ENCODE data around the gene CIAO3. TPM values are rescaled to one million over a fixed set of nuclear protein-coding genes. Genes with fewer than 3 reads are reported as not detected.

CIAO3 gene
- polyA plus RNA-seq, 1 donor from 2014 or later = 57.8 TPM

DNA sequence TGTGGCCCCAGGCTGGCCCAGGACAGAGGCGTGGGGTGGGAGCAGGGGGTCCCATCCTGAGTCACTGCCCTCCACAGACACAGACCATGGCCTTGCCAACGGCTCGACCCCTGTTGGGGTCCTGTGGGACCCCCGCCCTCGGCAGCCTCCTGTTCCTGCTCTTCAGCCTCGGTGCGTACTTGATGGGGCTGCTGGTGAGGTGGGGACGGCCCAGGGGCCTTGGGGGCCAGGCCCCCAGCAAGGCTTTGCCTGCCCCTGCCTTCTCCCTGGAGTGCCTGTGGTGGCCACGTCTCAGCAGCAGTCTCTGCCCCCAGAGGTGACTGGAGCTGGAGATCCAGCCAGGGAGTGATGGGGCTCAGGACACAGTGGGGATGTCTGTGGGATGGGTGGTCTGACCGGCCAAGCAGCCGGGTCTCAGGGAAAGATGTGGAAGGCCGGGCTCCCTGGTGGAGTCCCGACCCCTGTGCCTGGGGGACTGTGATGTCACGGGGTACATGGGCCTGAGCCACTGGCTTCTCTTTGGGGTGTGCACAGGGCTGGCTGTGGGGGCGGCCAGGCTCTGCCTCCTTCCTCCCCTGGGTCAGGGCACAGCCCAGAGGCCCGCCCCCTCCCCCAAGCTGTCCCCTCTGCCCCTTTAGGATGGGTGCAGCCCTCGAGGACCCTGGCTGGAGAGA lies 21.9 kb upstream of the CIAO3 start:
- H3F3A ChIP-seq (ENCODE audit: insufficient read depth, low read length, poor library complexity, severe bottlenecking) = no peaks in the 10 kb centered on the region
- no peak overlapping the region for H3K4me3 ChIP-seq (ENCODE audit: low read length)
- no peaks in the 10 kb centered on the region for H3K9me2 ChIP-seq (ENCODE audit: insufficient read depth, low read length)
- H3K4me2 ChIP-seq (ENCODE audit: low read length) = no peak overlapping the region
- no peaks in the 10 kb centered on the region for H4K20me1 ChIP-seq (ENCODE audit: insufficient read depth)
- no peak overlapping the region for H2AFZ ChIP-seq (ENCODE audit: low read depth, low read length)
- no peaks in the 10 kb centered on the region for H3K36me3 ChIP-seq (ENCODE audit: insufficient read depth, low read length)
- H3K9me3 ChIP-seq (ENCODE audit: low read length) = no peaks in the 10 kb centered on the region
- H3K79me2 ChIP-seq (replicated peaks; ENCODE audit: insufficient read depth, low read length) = no peaks in the 10 kb centered on the region
- no peak overlapping the region for H3K9ac ChIP-seq (ENCODE audit: low read length)
- TF ChIP-seq SMC3 (conservative IDR thresholded peaks at IDR 0.05; ENCODE audit: poor library complexity) = no peak
- no peak for TF ChIP-seq EZH2 (IDR thresholded peaks at IDR 0.05; ENCODE audit: borderline replicate concordance, insufficient read depth, low read length, poor library complexity, severe bottlenecking)
- no peak for TF ChIP-seq EP300 (conservative IDR thresholded peaks at IDR 0.05; ENCODE audit: poor library complexity, severe bottlenecking)
- TF ChIP-seq MXI1 (conservative IDR thresholded peaks at IDR 0.05; ENCODE audit: poor library complexity, severe bottlenecking) = no peak
- TF ChIP-seq RAD21 (conservative IDR thresholded peaks at IDR 0.05) = no peak
- TF ChIP-seq REST (IDR thresholded peaks at IDR 0.05; ENCODE audit: borderline replicate concordance) = no peak
- no peak for TF ChIP-seq POLR2AphosphoS5 (IDR thresholded peaks at IDR 0.05)
- no peak for TF ChIP-seq TAF1 (IDR thresholded peaks at IDR 0.05; ENCODE audit: low read depth)
- TF ChIP-seq, protein P1, sequence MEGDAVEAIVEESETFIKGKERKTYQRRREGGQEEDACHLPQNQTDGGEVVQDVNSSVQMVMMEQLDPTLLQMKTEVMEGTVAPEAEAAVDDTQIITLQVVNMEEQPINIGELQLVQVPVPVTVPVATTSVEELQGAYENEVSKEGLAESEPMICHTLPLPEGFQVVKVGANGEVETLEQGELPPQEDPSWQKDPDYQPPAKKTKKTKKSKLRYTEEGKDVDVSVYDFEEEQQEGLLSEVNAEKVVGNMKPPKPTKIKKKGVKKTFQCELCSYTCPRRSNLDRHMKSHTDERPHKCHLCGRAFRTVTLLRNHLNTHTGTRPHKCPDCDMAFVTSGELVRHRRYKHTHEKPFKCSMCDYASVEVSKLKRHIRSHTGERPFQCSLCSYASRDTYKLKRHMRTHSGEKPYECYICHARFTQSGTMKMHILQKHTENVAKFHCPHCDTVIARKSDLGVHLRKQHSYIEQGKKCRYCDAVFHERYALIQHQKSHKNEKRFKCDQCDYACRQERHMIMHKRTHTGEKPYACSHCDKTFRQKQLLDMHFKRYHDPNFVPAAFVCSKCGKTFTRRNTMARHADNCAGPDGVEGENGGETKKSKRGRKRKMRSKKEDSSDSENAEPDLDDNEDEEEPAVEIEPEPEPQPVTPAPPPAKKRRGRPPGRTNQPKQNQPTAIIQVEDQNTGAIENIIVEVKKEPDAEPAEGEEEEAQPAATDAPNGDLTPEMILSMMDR (IDR thresholded peaks at IDR 0.05; ENCODE audit: poor library complexity, severe bottlenecking) = no peak
- H3K27me3 ChIP-seq (ENCODE audit: insufficient read depth, low read depth, low read length) = no peaks in the 10 kb centered on the region
- no peak overlapping the region for H3K27ac ChIP-seq (ENCODE audit: low read length)

DNA sequence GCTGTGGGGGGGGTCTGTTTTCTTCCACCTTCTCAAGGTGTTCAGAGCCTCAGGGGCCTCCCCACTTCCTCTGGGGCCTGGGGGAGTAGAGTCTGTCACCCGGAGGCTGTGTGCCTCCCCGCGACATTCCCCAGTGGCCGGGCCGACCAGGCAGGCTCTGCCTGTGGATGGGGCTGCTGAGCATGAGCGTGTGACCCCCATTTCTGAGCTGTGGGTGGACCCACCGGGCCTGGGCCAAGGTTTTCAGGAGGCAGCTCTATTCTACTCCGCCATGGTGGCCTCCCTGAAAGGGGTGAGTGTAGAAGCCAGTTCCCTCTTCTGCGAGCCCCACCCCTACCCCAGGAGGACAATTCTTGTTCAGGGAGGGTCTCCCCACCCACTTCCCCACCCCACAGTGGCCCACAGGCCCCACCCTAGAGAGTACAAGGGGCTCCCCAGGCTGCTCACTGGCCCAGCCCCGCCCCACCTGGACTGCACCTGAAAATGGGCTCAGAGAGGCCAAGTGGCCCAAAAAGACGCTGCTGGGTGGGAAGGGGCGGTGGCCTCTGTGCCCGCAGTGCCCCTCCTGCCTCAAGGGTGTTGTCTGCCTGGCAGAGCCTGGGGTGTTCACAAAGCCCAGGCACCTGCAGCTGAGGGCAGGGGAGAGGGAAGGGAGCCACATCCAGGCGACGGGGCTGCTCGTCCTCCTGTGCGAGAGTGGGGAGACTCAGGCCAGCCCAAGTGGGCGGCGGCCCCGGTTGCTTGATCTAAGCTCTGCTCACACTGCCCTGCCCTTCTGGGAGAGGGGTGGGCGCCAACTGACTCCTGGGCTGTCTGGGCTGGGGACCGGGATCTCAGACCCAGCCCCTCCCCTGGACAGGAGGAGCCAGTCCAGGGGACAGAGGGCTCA lies 21.1 kb upstream of the CIAO3 start:
- no peaks in the 10 kb centered on the region for H4K20me1 ChIP-seq (ENCODE audit: insufficient read depth)
- no peak for TF ChIP-seq EZH2 (IDR thresholded peaks at IDR 0.05; ENCODE audit: borderline replicate concordance, insufficient read depth, low read length, poor library complexity, severe bottlenecking)
- no peak for TF ChIP-seq MXI1 (conservative IDR thresholded peaks at IDR 0.05; ENCODE audit: poor library complexity, severe bottlenecking)
- no peak for TF ChIP-seq REST (IDR thresholded peaks at IDR 0.05; ENCODE audit: borderline replicate concordance)
- TF ChIP-seq TAF1 (IDR thresholded peaks at IDR 0.05; ENCODE audit: low read depth) = no peak
- TF ChIP-seq, protein P1 (IDR thresholded peaks at IDR 0.05; ENCODE audit: poor library complexity, severe bottlenecking) = no peak
- no peak for TF ChIP-seq POLR2AphosphoS5 (IDR thresholded peaks at IDR 0.05)
- TF ChIP-seq RAD21 (conservative IDR thresholded peaks at IDR 0.05) = no peak
- no peak for TF ChIP-seq SMC3 (conservative IDR thresholded peaks at IDR 0.05; ENCODE audit: poor library complexity)
- TF ChIP-seq EP300 (conservative IDR thresholded peaks at IDR 0.05; ENCODE audit: poor library complexity, severe bottlenecking) = no peak
- H3K79me2 ChIP-seq (replicated peaks; ENCODE audit: insufficient read depth, low read length) = no peaks in the 10 kb centered on the region
- no peak overlapping the region for H3K27ac ChIP-seq (ENCODE audit: low read length)
- no peak overlapping the region for H3K9ac ChIP-seq (ENCODE audit: low read length)
- H3K36me3 ChIP-seq (ENCODE audit: insufficient read depth, low read length) = no peaks in the 10 kb centered on the region
- H2AFZ ChIP-seq (ENCODE audit: low read depth, low read length) = no peak overlapping the region
- no peaks in the 10 kb centered on the region for H3F3A ChIP-seq (ENCODE audit: insufficient read depth, low read length, poor library complexity, severe bottlenecking)
- no peak overlapping the region for H3K4me2 ChIP-seq (ENCODE audit: low read length)
- H3K9me2 ChIP-seq (ENCODE audit: insufficient read depth, low read length) = no peaks in the 10 kb centered on the region
- no peaks in the 10 kb centered on the region for H3K27me3 ChIP-seq (ENCODE audit: insufficient read depth, low read depth, low read length)
- no peak overlapping the region for H3K4me3 ChIP-seq (ENCODE audit: low read length)
- no peaks in the 10 kb centered on the region for H3K9me3 ChIP-seq (ENCODE audit: low read length)
